ENCODE results near the gene BCL7A. TPM values are rescaled to one million over a fixed set of nuclear protein-coding genes. Genes with fewer than 3 reads are reported as not detected.

The BCL7A gene
- total and polyA plus RNA-seq, 2 experiments from 2014 or later, result 12.7 to 14.9 TPM

GRCh38 chr12:122100568-122100967, 78.9 kb downstream of the BCL7A start (continued):
- no peak for TF ChIP-seq CTCF (conservative IDR thresholded peaks at IDR 0.05; ENCODE audit: low read depth in 2 of 2)
- no peak for TF ChIP-seq REST (IDR thresholded peaks at IDR 0.05; ENCODE audit: unreplicated experiment)
- no peak for TF ChIP-seq ETS1 (IDR thresholded peaks at IDR 0.05)
- TF ChIP-seq NANOG (IDR thresholded peaks at IDR 0.05; ENCODE audit: borderline replicate concordance), result no peak

- H3K27me3 ChIP-seq (ENCODE audit: insufficient read depth), result no peaks in the 10 kb centered on the region
- no peak overlapping the region for H3K4me3 Mint-ChIP-seq
- DNase-seq (ENCODE audit: low spot score) (no peak), ATAC-seq (no peak)
- no peak overlapping the region for H2AFZ ChIP-seq
- peaks cover 2% of the 10 kb centered on the region for H3K36me3 Mint-ChIP-seq (ENCODE audit: low read depth)
- H3K4me1 ChIP-seq (ENCODE audit: insufficient read depth), result peaks cover 15% of the 10 kb centered on the region
- peaks cover 12% of the 10 kb centered on the region for H4K20me1 ChIP-seq (replicated peaks; ENCODE audit: insufficient read depth)
- peaks cover 6% of the 10 kb centered on the region for H3K27me3 Mint-ChIP-seq (ENCODE audit: insufficient read depth, low read depth, poor library complexity)
- peaks cover 60% of the 10 kb centered on the region for H3K79me2 ChIP-seq (replicated peaks; ENCODE audit: insufficient read depth)
- no peak overlapping the region for H3K4me2 ChIP-seq
- peaks cover 28% of the 10 kb centered on the region for H3K4me1 Mint-ChIP-seq
- H3K27ac Mint-ChIP-seq, result no peak overlapping the region
- H3K36me3 ChIP-seq (ENCODE audit: insufficient read depth), result peaks cover 4% of the 10 kb centered on the region; the same call in 1 of the 2 replicates
- no peaks in the 10 kb centered on the region for H3K9me3 Mint-ChIP-seq
- H3K27ac ChIP-seq (ENCODE audit: low read depth), result no peak overlapping the region
- TF ChIP-seq POLR2AphosphoS5 (IDR thresholded peaks at IDR 0.05; ENCODE audit: low read depth) (no peak), CREB1 (CRISPR knock-in tag; IDR thresholded peaks at IDR 0.05; ENCODE audit: low read depth) (no peak), REST (IDR thresholded peaks at IDR 0.05; ENCODE audit: unreplicated experiment) (no peak), ETS1 (IDR thresholded peaks at IDR 0.05) (no peak), STAT1 (IDR thresholded peaks at IDR 0.05; ENCODE audit: unreplicated experiment) (no peak), EZH2 (IDR thresholded peaks at IDR 0.05; ENCODE audit: low read depth, unreplicated experiment) (no peak), JUNB (IDR thresholded peaks at IDR 0.05; ENCODE audit: unreplicated experiment) (no peak), ZNF331 (CRISPR knock-in tag; IDR thresholded peaks at IDR 0.05; ENCODE audit: low read depth) (no peak), EZH2phosphoT487 (IDR thresholded peaks at IDR 0.05; ENCODE audit: unreplicated experiment) (no peak)
- H3K9me2 ChIP-seq (ENCODE audit: insufficient read depth), result no peaks in the 10 kb centered on the region
- 0 out of 2 replicates have a peak, but pooled peaks cover 3% of the 10 kb centered on the region for H3F3A ChIP-seq (replicated peaks; ENCODE audit: low read depth)
- H3K4me3 ChIP-seq, result no peak overlapping the region
Measured at GRCh38 chr12:122102331-122102730, 80.6 kb downstream of the BCL7A start.
